HG03442 (cell line): ENCODE results near the gene PPFIBP2.

Experiments used
- ATAC-seq: cut with Tn5 transposase; IDR thresholded peaks from one replicate; pipeline ENCODE4 v1.9.1; 2021; ENCODE audit warnings: mild to moderate bottlenecking, moderate library complexity; ENCODE audit not compliant: unreplicated experiment

Gene PPFIBP2

GRCh38 chr11:7595016-7595866, 81.4 kb downstream of the PPFIBP2 start:
- no peak for ATAC-seq

- ATAC-seq = no peak
Measured at GRCh38 chr11:7595951-7596350, 82.2 kb downstream of the PPFIBP2 start.

GRCh38 chr11:7596975-7597391, 83.2 kb downstream of the PPFIBP2 start:
- no peak for ATAC-seq

- no peak for ATAC-seq
Measured at GRCh38 chr11:7597620-7598019, 83.8 kb downstream of the PPFIBP2 start.

- no peak for ATAC-seq
Measured at GRCh38 chr11:7599209-7599608, 85.4 kb downstream of the PPFIBP2 start.

GRCh38 chr11:7600205-7600775, 86.5 kb downstream of the PPFIBP2 start:
- ATAC-seq = no peak

GRCh38 chr11:7603031-7603781, 89.4 kb downstream of the PPFIBP2 start:
- ATAC-seq = no peak

GRCh38 chr11:7604331-7604955, 90.6 kb downstream of the PPFIBP2 start:
- no peak for ATAC-seq

- no peak for ATAC-seq
Measured at GRCh38 chr11:7605186-7605943, 91.6 kb downstream of the PPFIBP2 start.

GRCh38 chr11:7606496-7606895, 92.7 kb downstream of the PPFIBP2 start:
- ATAC-seq = no peak

GRCh38 chr11:7609015-7609414, 95.2 kb downstream of the PPFIBP2 start:
- no peak for ATAC-seq

- no peak for ATAC-seq
Measured at GRCh38 chr11:7609521-7609920, 95.7 kb downstream of the PPFIBP2 start.

GRCh38 chr11:7610393-7610792, 96.6 kb downstream of the PPFIBP2 start:
- no peak for ATAC-seq

GRCh38 chr11:7611411-7611810, 97.6 kb downstream of the PPFIBP2 start:
- ATAC-seq = no peak

GRCh38 chr11:7612056-7612660, 98.4 kb downstream of the PPFIBP2 start:
- no peak for ATAC-seq

GRCh38 chr11:7612661-7613393, 99.0 kb downstream of the PPFIBP2 start:
- no peak for ATAC-seq

GRCh38 chr11:7613394-7613720, 99.6 kb downstream of the PPFIBP2 start:
- ATAC-seq = no peak

- ATAC-seq = no peak
Measured at GRCh38 chr11:7614656-7615055, 100.9 kb downstream of the PPFIBP2 start.

- no peak for ATAC-seq
Measured at GRCh38 chr11:7617032-7617431, 103.2 kb downstream of the PPFIBP2 start.

GRCh38 chr11:7619322-7619721, 105.5 kb downstream of the PPFIBP2 start:
- no peak for ATAC-seq
